CD4-positive, alpha-beta T cell treated with Interleukin-4 for 1 hour (primary cell): Measurements from ENCODE around the gene APOA1.

Experiments
- DNase-seq, 2 donors: peaks; one replicate each; pipeline ENCODE4 v3.0.0-alpha.2; 2020 to 2022

APOA1 gene

GRCh38 chr11:116786966-116787365 lies 50.5 kb downstream of the APOA1 start:
- DNase-seq: no peak

GRCh38 chr11:116786326-116786725 lies 51.1 kb downstream of the APOA1 start:
- no peak for DNase-seq
